ENCODE results near the gene ASB6.

Gene ASB6

GRCh38 chr9:129641750-129642585, at the start of gene ASB6:
Gene ASB6 (minus strand): TSS chr9:129642151. CDS start chr9:129641999, 152 bp downstream.
- DNase-seq: peak in 1 of 2 experiments; percentile 71

GRCh38 chr9:129688285-129689043, 46.5 kb upstream of the ASB6 start:
- no peak for DNase-seq

- DNase-seq: no peak
These were observed 45.4 kb upstream of the ASB6 start for GRCh38 chr9:129687391-129687790.

- DNase-seq: no peak
These were observed 44.8 kb upstream of the ASB6 start for GRCh38 chr9:129686736-129687135.

GRCh38 chr9:129685933-129686259, 43.9 kb upstream of the ASB6 start:
- no peak for DNase-seq

GRCh38 chr9:129685220-129685932, 43.4 kb upstream of the ASB6 start:
- no peak for DNase-seq

- DNase-seq: no peak
These were observed 40.4 kb upstream of the ASB6 start for GRCh38 chr9:129682381-129682780.

GRCh38 chr9:129681924-129682323, 40.0 kb upstream of the ASB6 start:
- no peak for DNase-seq

- no peak for DNase-seq
These were observed 37.6 kb upstream of the ASB6 start for GRCh38 chr9:129679537-129679936.

GRCh38 chr9:129678844-129679243, 36.9 kb upstream of the ASB6 start:
- DNase-seq: no peak

- DNase-seq: no peak
These were observed 35.5 kb upstream of the ASB6 start for GRCh38 chr9:129677456-129677855.

- no peak for DNase-seq
These were observed 35.0 kb upstream of the ASB6 start for GRCh38 chr9:129676975-129677374.

GRCh38 chr9:129676287-129676686, 34.3 kb upstream of the ASB6 start:
- DNase-seq: no peak

GRCh38 chr9:129675620-129676019, 33.7 kb upstream of the ASB6 start:
- DNase-seq: no peak

GRCh38 chr9:129674229-129674628, 32.3 kb upstream of the ASB6 start:
- DNase-seq: no peak

GRCh38 chr9:129673602-129674001, 31.7 kb upstream of the ASB6 start:
- no peak for DNase-seq

- no peak for DNase-seq
These were observed 30.8 kb upstream of the ASB6 start for GRCh38 chr9:129672702-129673101.

GRCh38 chr9:129671519-129671918, 29.6 kb upstream of the ASB6 start:
- DNase-seq: no peak

- no peak for DNase-seq
These were observed 29.1 kb upstream of the ASB6 start for GRCh38 chr9:129671065-129671464.

GRCh38 chr9:129669946-129670345, 28.0 kb upstream of the ASB6 start:
- no peak for DNase-seq

- DNase-seq: no peak
These were observed 27.3 kb upstream of the ASB6 start for GRCh38 chr9:129669141-129669718.

- no peak for DNase-seq
These were observed 25.9 kb upstream of the ASB6 start for GRCh38 chr9:129667850-129668249.

GRCh38 chr9:129667378-129667777, 25.4 kb upstream of the ASB6 start:
- no peak for DNase-seq

Data from cerebellar nuclear complex (tissue), 1 donor.